Measurements from ENCODE around the gene NUDT8.

NUDT8 gene

GRCh38 chr11:67629386-67630227 lies at the start of gene NUDT8:
Gene NUDT8 (minus strand): TSS chr11:67629937. CDS start chr11:67629911, 26 bp downstream.
- DNase-seq (ENCODE audit: low read depth in 2 of 2) = peak; percentile 32 to 37

GRCh38 chr11:67675058-67675747 lies 45.5 kb upstream of the NUDT8 start:
- DNase-seq (ENCODE audit: low read depth in 2 of 2) = no peak

GRCh38 chr11:67674442-67674871 lies 44.7 kb upstream of the NUDT8 start, which contains the start of gene ALDH3B2:
Gene ALDH3B2 (minus strand): TSS chr11:67674623. CDS start chr11:67666935, 7,688 bp downstream.
- no peak for DNase-seq (ENCODE audit: low read depth in 2 of 2)

GRCh38 chr11:67673902-67674301 lies 44.2 kb upstream of the NUDT8 start:
- DNase-seq (ENCODE audit: low read depth in 2 of 2) = no peak

GRCh38 chr11:67673358-67673757 lies 43.6 kb upstream of the NUDT8 start:
- DNase-seq (ENCODE audit: low read depth in 2 of 2) = no peak

- DNase-seq (ENCODE audit: low read depth in 2 of 2) = no peak
These were observed 41.4 kb upstream of the NUDT8 start for GRCh38 chr11:67671211-67671520.

- DNase-seq (ENCODE audit: low read depth in 2 of 2) = no peak
These were observed 40.8 kb upstream of the NUDT8 start for GRCh38 chr11:67670316-67671210.

- no peak for DNase-seq (ENCODE audit: low read depth in 2 of 2)
These were observed 38.4 kb upstream of the NUDT8 start for GRCh38 chr11:67668192-67668551.

GRCh38 chr11:67667490-67668191 lies 37.9 kb upstream of the NUDT8 start:
- DNase-seq (ENCODE audit: low read depth in 2 of 2) = no peak

- DNase-seq (ENCODE audit: low read depth in 2 of 2) = no peak
These were observed 37.1 kb upstream of the NUDT8 start for GRCh38 chr11:67666676-67667489.

- DNase-seq (ENCODE audit: low read depth in 2 of 2) = no peak
These were observed 36.5 kb upstream of the NUDT8 start for GRCh38 chr11:67666303-67666645.

- no peak for DNase-seq (ENCODE audit: low read depth in 2 of 2)
These were observed 36.0 kb upstream of the NUDT8 start for GRCh38 chr11:67665541-67666302.

- no peak for DNase-seq (ENCODE audit: low read depth in 2 of 2)
These were observed 35.2 kb upstream of the NUDT8 start for GRCh38 chr11:67664696-67665540.

GRCh38 chr11:67664213-67664585 lies 34.5 kb upstream of the NUDT8 start:
- DNase-seq (ENCODE audit: low read depth in 2 of 2) = no peak

- no peak for DNase-seq (ENCODE audit: low read depth in 2 of 2)
These were observed 33.9 kb upstream of the NUDT8 start for GRCh38 chr11:67663532-67664212.

- DNase-seq (ENCODE audit: low read depth in 2 of 2) = no peak
These were observed 33.2 kb upstream of the NUDT8 start for GRCh38 chr11:67662835-67663531.

GRCh38 chr11:67662142-67662834 lies 32.6 kb upstream of the NUDT8 start:
- no peak for DNase-seq (ENCODE audit: low read depth in 2 of 2)
